Astrocyte (in vitro differentiated cells and primary cell): Measurements from ENCODE around the gene DLG1.

Experiments used
- CTCF ChIP-seq: IDR thresholded peaks from 2 replicates; pipeline ENCODE4 v1.5.1; 2011; ENCODE audit warnings: low read depth, mild to moderate bottlenecking, inconsistent platforms, low read length, moderate library complexity; ENCODE audit not compliant: insufficient read depth
- EZH2 ChIP-seq: IDR thresholded peaks from 2 replicates; pipeline ENCODE4 v1.6.1; 2012; ENCODE audit warnings: mild to moderate bottlenecking, low read length, inconsistent platforms; ENCODE audit not compliant: insufficient read depth

- TF ChIP-seq CTCF (no peak), EZH2 (no peak)
Observed at GRCh38 chr3:197297002-197297401, 1.4 kb downstream of the DLG1 start.
